Measurements from ENCODE around the gene ZNF214. TPM values are rescaled to one million over a fixed set of nuclear protein-coding genes. Genes with fewer than 3 reads are reported as not detected.

ZNF214 gene
- total and polyA plus RNA-seq, 8 donors = 2.0 to 10.3 (median 8.5) TPM

DNA sequence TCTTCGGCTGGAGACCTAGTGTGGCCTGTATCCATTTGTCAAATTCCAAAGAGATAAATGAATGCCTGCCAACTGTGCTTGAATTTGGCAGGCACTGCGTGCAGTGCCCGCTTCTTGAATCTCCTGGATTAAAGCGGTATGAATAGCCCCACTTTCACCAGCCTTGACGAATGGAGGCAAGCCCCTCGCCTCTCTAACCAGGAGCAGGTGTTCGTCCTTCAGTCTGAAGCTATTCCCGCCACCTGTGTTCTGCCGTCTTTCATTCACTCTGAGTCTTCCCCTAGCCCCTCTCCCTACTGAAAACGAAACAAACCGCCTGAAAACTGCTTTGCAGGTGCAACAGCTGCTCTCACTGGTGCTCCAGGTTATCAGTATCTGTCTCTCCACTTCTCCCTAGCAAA lies 11.3 kb upstream of the ZNF214 start:
- no peaks in the 10 kb centered on the region for H3K36me3 ChIP-seq
- no peaks in the 10 kb centered on the region for H3K27me3 ChIP-seq
- no peak overlapping the region for H3K27ac ChIP-seq
- no peak overlapping the region for H3K4me3 ChIP-seq
- no peak for ATAC-seq
- H3K9me3 ChIP-seq = no peaks in the 10 kb centered on the region
- TF ChIP-seq, protein P1, sequence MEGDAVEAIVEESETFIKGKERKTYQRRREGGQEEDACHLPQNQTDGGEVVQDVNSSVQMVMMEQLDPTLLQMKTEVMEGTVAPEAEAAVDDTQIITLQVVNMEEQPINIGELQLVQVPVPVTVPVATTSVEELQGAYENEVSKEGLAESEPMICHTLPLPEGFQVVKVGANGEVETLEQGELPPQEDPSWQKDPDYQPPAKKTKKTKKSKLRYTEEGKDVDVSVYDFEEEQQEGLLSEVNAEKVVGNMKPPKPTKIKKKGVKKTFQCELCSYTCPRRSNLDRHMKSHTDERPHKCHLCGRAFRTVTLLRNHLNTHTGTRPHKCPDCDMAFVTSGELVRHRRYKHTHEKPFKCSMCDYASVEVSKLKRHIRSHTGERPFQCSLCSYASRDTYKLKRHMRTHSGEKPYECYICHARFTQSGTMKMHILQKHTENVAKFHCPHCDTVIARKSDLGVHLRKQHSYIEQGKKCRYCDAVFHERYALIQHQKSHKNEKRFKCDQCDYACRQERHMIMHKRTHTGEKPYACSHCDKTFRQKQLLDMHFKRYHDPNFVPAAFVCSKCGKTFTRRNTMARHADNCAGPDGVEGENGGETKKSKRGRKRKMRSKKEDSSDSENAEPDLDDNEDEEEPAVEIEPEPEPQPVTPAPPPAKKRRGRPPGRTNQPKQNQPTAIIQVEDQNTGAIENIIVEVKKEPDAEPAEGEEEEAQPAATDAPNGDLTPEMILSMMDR (IDR thresholded peaks at IDR 0.05) = no peak
- DNase-seq = no peak
- no peaks in the 10 kb centered on the region for H3K4me1 ChIP-seq
- intact Hi-C loops (cut with DNase I) = no loop called here

DNA sequence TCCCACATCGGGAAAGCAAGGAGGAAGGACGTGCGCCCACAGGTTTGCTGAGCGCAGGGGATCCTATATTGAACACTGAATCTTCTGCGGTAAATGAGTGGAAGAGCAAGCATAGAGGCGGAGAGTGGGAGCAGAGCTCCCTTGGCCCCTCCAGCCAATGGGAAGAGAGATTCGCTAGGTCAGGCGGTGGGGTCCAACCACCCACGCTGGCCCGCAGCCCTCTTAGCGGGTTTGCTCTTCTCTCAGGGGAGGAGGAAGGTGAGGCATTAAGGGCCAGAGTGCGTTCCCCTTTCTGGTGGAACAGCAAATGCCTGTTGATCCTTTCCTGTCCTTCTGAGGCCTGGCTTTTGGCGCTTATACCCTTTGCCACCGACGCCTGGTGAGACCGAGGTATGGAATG lies 10.7 kb upstream of the ZNF214 start:
- Histone ChIP-seq H3K4me1 (no peaks in the 10 kb centered on the region), H3K27ac (no peak overlapping the region), H3K36me3 (no peaks in the 10 kb centered on the region), H3K9me3 (no peaks in the 10 kb centered on the region), H3K4me3 (no peak overlapping the region), H3K27me3 (no peaks in the 10 kb centered on the region)
- intact Hi-C loops (cut with DNase I) = no loop called here
- ATAC-seq (no peak), DNase-seq (no peak)
- TF ChIP-seq, protein P1 (IDR thresholded peaks at IDR 0.05) = no peak

DNA sequence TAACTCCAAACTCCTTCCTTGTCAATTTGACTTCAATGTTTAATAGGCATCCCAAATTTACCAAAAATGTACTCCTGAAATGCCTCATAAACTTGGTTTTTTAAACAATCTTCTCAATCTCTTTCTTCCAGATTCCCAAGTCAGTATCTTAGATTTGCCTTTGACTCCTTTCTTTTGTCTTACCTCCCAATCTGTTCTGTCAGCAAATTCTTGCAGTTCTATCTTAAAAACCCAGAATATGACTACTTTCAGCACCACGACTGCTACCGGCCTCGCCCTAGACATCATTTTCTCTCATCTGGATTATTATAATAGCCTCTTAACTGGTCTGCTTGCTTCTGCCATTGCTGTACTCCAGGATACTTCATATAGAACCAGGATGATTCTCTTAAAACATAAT lies 8.0 kb upstream of the ZNF214 start:
- intact Hi-C loops (cut with DNase I) = no loop called here
- TF ChIP-seq, protein P1 (IDR thresholded peaks at IDR 0.05) = no peak

DNA sequence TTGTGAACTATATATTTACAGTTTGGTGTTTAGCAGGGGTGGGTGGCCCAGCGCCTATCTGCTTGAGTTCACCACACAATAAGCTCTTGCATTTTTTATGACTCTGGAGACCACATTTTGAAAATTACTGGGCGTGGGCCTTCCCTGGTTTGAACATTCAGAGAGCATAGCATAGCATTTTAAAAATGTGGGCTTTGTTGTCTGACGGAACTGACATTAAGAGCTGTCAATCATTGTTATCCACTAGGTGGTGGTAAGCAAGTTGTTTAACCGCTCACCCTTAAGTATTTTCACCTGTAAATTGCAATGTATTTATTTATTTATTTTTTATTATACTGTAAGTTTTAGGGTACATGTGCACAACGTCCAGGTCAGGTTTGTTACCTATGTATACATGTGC lies 1.2 kb upstream of the ZNF214 start:
- no peak overlapping the region for H3K4me3 ChIP-seq
- no peaks in the 10 kb centered on the region for H3K9me3 ChIP-seq
- H3K27ac ChIP-seq = no peak overlapping the region
- ATAC-seq (no peak), DNase-seq (no peak)
- no peaks in the 10 kb centered on the region for H3K36me3 ChIP-seq
- intact Hi-C loops (cut with DNase I) = no loop called here
- TF ChIP-seq, protein P1 (IDR thresholded peaks at IDR 0.05) = no peak
- peaks cover 0 to 11% of the 10 kb centered on the region in 2 donors for H3K4me1 ChIP-seq
- peaks cover 0 to 25% of the 10 kb centered on the region in 2 donors for H3K27me3 ChIP-seq

More for the DNA sequence above, 8.0 kb upstream of the ZNF214 start:
- no peak for DNase-seq
- no peak overlapping the region for H3K27ac ChIP-seq
- no peaks in the 10 kb centered on the region for H3K9me3 ChIP-seq
- no peaks in the 10 kb centered on the region for H3K36me3 ChIP-seq
- no peaks in the 10 kb centered on the region for H3K27me3 ChIP-seq
- H3K4me1 ChIP-seq = no peaks in the 10 kb centered on the region
- ATAC-seq = no peak
- H3K4me3 ChIP-seq = no peak overlapping the region

DNA sequence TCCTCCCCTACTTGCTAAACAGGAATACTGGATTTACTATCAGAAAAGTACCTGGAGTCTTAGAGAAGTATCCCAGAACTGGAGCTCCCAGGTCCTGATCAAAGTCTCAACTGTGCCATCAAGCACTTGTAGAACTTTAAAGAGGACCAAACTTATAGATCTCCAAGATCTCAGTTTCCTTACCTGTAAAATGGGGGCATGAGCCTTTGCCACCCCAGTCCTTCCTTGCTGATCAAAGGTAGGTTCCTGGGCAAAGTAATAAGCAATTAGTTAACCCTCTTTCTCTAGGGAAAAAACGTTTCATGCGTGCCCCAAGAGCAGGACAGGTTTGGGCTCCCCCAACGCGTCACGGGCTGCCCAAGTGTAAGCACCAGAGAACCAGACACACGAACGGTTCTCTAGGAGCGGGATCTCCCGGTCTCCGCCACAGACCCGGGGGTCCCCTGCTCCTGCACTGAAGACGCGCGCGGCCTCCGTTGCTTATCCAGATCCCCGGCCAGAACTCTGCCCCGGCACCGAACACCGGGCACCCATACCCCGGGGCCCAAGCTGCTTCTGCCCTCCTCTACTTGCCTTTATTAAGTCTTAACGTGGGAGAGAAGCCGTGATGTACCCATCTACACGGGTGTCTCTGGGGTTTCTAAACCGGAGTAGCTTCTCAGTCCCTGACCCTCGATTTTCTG lies 505 bp downstream of the ZNF214 start:
- no peaks in the 10 kb centered on the region for H3K9me3 ChIP-seq
- TF ChIP-seq, protein P1 (IDR thresholded peaks at IDR 0.05) = no peak
- H3K4me1 ChIP-seq = peaks cover 0 to 11% of the 10 kb centered on the region in 2 donors
- no peaks in the 10 kb centered on the region for H3K36me3 ChIP-seq
- ATAC-seq (peak; percentile 51), DNase-seq (peak in 2 of 4 donors; percentile 36 to 84)
- peaks cover 0 to 25% of the 10 kb centered on the region in 2 donors for H3K27me3 ChIP-seq
- intact Hi-C loops (cut with DNase I) = no loop called here
- peak overlapping the region; percentile 49 to 53 for H3K4me3 ChIP-seq
- H3K27ac ChIP-seq = peak overlapping the region; percentile 9 to 63

Data from left lung (tissue), 10 donors.